Measurements from ENCODE around the gene NUP160.
"Not testable (repeated sequence)": the region's sequence is repeated elsewhere in the genome, so short reads cannot be mapped to it uniquely, and the experiment has no call there.

Gene NUP160

DNA sequence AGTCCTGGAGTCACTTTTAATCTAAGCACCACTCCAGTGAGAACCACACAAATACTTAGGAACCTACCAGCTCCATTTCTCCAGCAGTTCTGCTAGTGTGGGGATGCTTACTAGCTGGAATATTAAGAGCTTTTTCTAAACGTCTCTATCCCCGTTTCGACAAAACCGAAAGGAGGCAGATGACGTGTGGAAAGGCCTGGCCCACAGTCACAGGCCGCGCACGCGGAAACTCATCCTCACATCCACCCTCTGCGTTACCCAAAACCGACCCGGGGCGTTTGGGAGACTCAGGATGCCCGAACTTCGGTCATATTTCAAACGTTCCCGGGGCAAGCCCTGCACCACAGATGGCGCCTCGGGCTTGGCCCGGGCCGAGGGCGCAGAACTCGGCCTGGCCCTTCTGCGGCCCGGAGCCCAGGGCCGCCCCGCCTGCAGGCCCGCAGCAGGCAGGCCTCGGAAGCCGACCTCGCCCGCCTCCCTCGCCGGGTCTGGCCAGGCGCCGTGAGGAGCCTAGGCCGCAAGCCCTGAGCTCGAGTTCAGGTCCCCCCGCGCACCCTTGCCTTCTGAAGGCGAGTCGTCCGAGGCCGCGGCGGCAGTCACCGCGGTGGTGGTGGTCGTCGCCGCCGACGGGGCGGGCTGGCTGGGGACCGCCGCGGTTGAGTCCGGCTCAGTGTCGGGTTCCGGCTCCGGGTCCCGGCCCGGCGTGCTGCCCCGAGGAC lies 81.5 kb downstream of the NUP160 start:
- Histone ChIP-seq H3K4me3 (ENCODE audit: low read depth, low read length) (peak overlapping the region; percentile 100), H3K27ac (ENCODE audit: low read depth, low read length) (peak overlapping the region; percentile 99), H3K36me3 (ENCODE audit: control insufficient read depth, insufficient read depth, low read length) (peaks cover 33% of the 10 kb centered on the region), H3K9ac (ENCODE audit: low read depth, low read length) (peak overlapping the region; percentile 92), H3K4me1 (ENCODE audit: control insufficient read depth, insufficient read depth, low read length) (no peaks in the 10 kb centered on the region), H3K9me3 (ENCODE audit: control insufficient read depth, insufficient read depth, low read length) (no peaks in the 10 kb centered on the region), H3K27me3 (ENCODE audit: control insufficient read depth, insufficient read depth, low read length) (no peaks in the 10 kb centered on the region)

GRCh38 chr11:47765086-47765485 lies 83.1 kb downstream of the NUP160 start:
- H3K4me3 ChIP-seq (ENCODE audit: low read depth, low read length), result no peak overlapping the region
- no peak overlapping the region for H3K9ac ChIP-seq (ENCODE audit: low read depth, low read length)
- peaks cover 48% of the 10 kb centered on the region for H3K36me3 ChIP-seq (ENCODE audit: control insufficient read depth, insufficient read depth, low read length)
- H3K27ac ChIP-seq (ENCODE audit: low read depth, low read length), result no peak overlapping the region
- no peaks in the 10 kb centered on the region for H3K9me3 ChIP-seq (ENCODE audit: control insufficient read depth, insufficient read depth, low read length)
- no peaks in the 10 kb centered on the region for H3K27me3 ChIP-seq (ENCODE audit: control insufficient read depth, insufficient read depth, low read length)
- H3K4me1 ChIP-seq (ENCODE audit: control insufficient read depth, insufficient read depth, low read length), result no peaks in the 10 kb centered on the region

DNA sequence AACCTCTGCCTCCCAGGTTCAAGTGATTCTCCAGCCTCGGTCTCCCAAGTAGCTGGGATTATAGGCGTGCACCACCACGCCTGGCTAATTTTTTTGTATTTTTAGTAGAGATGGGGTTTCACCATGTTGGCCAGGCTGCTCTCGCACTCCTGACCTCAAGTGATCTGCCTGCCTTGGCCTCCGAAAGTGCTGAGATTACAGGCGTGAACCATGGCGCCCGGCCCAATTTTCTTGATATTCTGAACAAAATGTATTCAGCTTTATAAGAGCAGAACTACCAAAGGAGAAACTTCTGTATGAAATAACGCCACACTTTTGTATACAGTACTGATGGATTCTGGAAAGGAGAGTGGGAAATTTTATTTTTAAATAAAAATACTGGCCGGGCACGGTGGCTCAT lies 88.9 kb downstream of the NUP160 start:
- H3K27ac ChIP-seq (ENCODE audit: low read depth, low read length); H3K9ac ChIP-seq (ENCODE audit: low read depth, low read length); H3K27me3 ChIP-seq (ENCODE audit: control insufficient read depth, insufficient read depth, low read length); H3K4me3 ChIP-seq (ENCODE audit: low read depth, low read length); H3K9me3 ChIP-seq (ENCODE audit: control insufficient read depth, insufficient read depth, low read length); H3K4me1 ChIP-seq (ENCODE audit: control insufficient read depth, insufficient read depth, low read length): not testable (repeated sequence)
- peaks cover 81% of the 10 kb centered on the region for H3K36me3 ChIP-seq (ENCODE audit: control insufficient read depth, insufficient read depth, low read length)

- no peak overlapping the region for H3K9ac ChIP-seq (ENCODE audit: low read depth, low read length)
- H3K27me3 ChIP-seq (ENCODE audit: control insufficient read depth, insufficient read depth, low read length), result no peaks in the 10 kb centered on the region
- no peaks in the 10 kb centered on the region for H3K4me1 ChIP-seq (ENCODE audit: control insufficient read depth, insufficient read depth, low read length)
- no peak overlapping the region for H3K27ac ChIP-seq (ENCODE audit: low read depth, low read length)
- no peaks in the 10 kb centered on the region for H3K9me3 ChIP-seq (ENCODE audit: control insufficient read depth, insufficient read depth, low read length)
- peaks cover 85% of the 10 kb centered on the region for H3K36me3 ChIP-seq (ENCODE audit: control insufficient read depth, insufficient read depth, low read length)
- H3K4me3 ChIP-seq (ENCODE audit: low read depth, low read length), result no peak overlapping the region
Observed at GRCh38 chr11:47756208-47756607, 91.9 kb downstream of the NUP160 start.

- Histone ChIP-seq H3K36me3 (ENCODE audit: control insufficient read depth, insufficient read depth, low read length) (peaks cover 94% of the 10 kb centered on the region), H3K4me3 (ENCODE audit: low read depth, low read length) (no peak overlapping the region), H3K9ac (ENCODE audit: low read depth, low read length) (no peak overlapping the region), H3K27ac (ENCODE audit: low read depth, low read length) (no peak overlapping the region), H3K9me3 (ENCODE audit: control insufficient read depth, insufficient read depth, low read length) (no peaks in the 10 kb centered on the region), H3K4me1 (ENCODE audit: control insufficient read depth, insufficient read depth, low read length) (no peaks in the 10 kb centered on the region), H3K27me3 (ENCODE audit: control insufficient read depth, insufficient read depth, low read length) (no peaks in the 10 kb centered on the region)
Observed at GRCh38 chr11:47750725-47751124, 97.4 kb downstream of the NUP160 start.

- H3K27me3 ChIP-seq (ENCODE audit: control insufficient read depth, insufficient read depth, low read length); H3K9ac ChIP-seq (ENCODE audit: low read depth, low read length); H3K4me1 ChIP-seq (ENCODE audit: control insufficient read depth, insufficient read depth, low read length); H3K27ac ChIP-seq (ENCODE audit: low read depth, low read length); H3K4me3 ChIP-seq (ENCODE audit: low read depth, low read length); H3K9me3 ChIP-seq (ENCODE audit: control insufficient read depth, insufficient read depth, low read length): not testable (repeated sequence)
- H3K36me3 ChIP-seq (ENCODE audit: control insufficient read depth, insufficient read depth, low read length), result peaks cover 92% of the 10 kb centered on the region
Observed at GRCh38 chr11:47742494-47742893, 105.7 kb downstream of the NUP160 start.

DNA sequence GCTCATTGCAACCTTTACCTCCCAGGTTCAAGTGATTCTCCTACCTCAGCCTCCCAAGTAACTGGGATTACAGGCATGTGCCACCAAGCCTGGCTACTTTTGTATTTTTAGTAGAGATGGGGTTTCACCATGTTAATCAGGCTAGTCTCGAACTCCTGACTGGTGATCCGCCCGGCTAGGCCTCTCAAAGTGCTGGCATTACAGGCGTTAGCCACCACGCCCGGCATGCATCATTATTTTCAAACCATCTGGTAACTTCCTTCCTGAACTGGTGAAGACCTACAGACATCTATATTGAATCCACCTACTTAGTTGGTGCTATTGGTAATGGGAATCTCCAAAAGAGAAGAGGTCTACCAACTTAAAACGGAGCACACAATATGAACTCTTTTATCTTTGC lies 110.3 kb downstream of the NUP160 start:
- H3K27me3 ChIP-seq (ENCODE audit: control insufficient read depth, insufficient read depth, low read length); H3K9me3 ChIP-seq (ENCODE audit: control insufficient read depth, insufficient read depth, low read length); H3K4me3 ChIP-seq (ENCODE audit: low read depth, low read length); H3K9ac ChIP-seq (ENCODE audit: low read depth, low read length); H3K27ac ChIP-seq (ENCODE audit: low read depth, low read length); H3K4me1 ChIP-seq (ENCODE audit: control insufficient read depth, insufficient read depth, low read length): not testable (repeated sequence)
- H3K36me3 ChIP-seq (ENCODE audit: control insufficient read depth, insufficient read depth, low read length), result peaks cover 89% of the 10 kb centered on the region

DNA sequence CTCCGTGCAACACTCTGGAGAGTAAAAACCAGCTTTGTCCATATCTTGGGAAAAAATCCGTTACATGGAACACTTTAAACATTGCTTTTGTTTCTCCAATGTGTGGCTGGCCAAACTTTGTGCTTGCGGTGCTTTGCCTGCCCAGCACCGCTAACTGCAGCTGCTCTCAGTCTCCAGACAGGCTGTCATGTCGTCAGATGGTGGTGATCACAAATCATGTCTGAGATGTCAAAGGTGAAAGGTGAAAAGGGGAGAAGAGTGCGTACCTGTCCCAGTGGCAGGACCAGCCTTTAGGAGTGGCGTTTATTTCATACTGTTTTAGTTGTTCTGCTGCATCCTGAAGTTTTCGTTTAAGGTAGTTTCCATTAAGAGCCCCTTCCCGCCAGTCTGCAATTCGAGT lies 115.9 kb downstream of the NUP160 start:
- no peak overlapping the region for H3K27ac ChIP-seq (ENCODE audit: low read depth, low read length)
- peaks cover 97% of the 10 kb centered on the region for H3K36me3 ChIP-seq (ENCODE audit: control insufficient read depth, insufficient read depth, low read length)
- no peaks in the 10 kb centered on the region for H3K4me1 ChIP-seq (ENCODE audit: control insufficient read depth, insufficient read depth, low read length)
- no peaks in the 10 kb centered on the region for H3K27me3 ChIP-seq (ENCODE audit: control insufficient read depth, insufficient read depth, low read length)
- H3K9ac ChIP-seq (ENCODE audit: low read depth, low read length), result no peak overlapping the region
- H3K4me3 ChIP-seq (ENCODE audit: low read depth, low read length), result no peak overlapping the region
- no peaks in the 10 kb centered on the region for H3K9me3 ChIP-seq (ENCODE audit: control insufficient read depth, insufficient read depth, low read length)

DNA sequence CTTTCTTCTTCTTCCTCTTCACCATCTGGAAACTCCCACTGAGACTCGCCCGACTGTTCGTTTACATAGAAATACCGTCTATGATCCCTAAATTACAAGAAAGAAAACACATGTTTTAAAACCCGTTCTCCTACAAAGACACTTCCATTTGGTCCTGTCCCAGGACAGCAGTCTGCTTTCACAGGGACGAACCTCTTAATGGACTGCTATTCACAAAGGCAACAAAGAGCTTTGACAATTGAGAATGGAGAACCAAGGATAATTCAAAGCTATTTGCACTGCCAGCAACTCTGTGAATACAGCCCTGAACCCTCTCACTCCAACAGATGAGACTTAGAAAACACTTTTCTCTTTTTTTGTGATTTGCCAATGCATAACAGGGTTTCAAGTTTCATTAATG lies 116.7 kb downstream of the NUP160 start:
- H3K27me3 ChIP-seq (ENCODE audit: control insufficient read depth, insufficient read depth, low read length), result no peaks in the 10 kb centered on the region
- no peaks in the 10 kb centered on the region for H3K9me3 ChIP-seq (ENCODE audit: control insufficient read depth, insufficient read depth, low read length)
- no peak overlapping the region for H3K9ac ChIP-seq (ENCODE audit: low read depth, low read length)
- no peak overlapping the region for H3K27ac ChIP-seq (ENCODE audit: low read depth, low read length)
- peaks cover 97% of the 10 kb centered on the region for H3K36me3 ChIP-seq (ENCODE audit: control insufficient read depth, insufficient read depth, low read length)
- no peaks in the 10 kb centered on the region for H3K4me1 ChIP-seq (ENCODE audit: control insufficient read depth, insufficient read depth, low read length)
- no peak overlapping the region for H3K4me3 ChIP-seq (ENCODE audit: low read depth, low read length)
